A673 (cell line): ENCODE data around the gene ZNHIT3. TPM values are rescaled to one million over a fixed set of nuclear protein-coding genes. Genes with fewer than 3 reads are reported as not detected.
"Not testable (repeated sequence)": the region's sequence is repeated elsewhere in the genome, so short reads cannot be mapped to it uniquely, and the experiment has no call there.

Source experiments
- BruUV-seq: library from RNA; stranded (reverse); fragments of 400-500 nt; replicated peaks from 2 replicates; lab custom pipeline; 2021; lab: Mats Ljungman, UMichigan
- CTCF ChIA-PET: fragments of 300-600 bp; sonication (Branson Sonifier 250); formaldehyde crosslinking; loops from one replicate; lab custom pipeline; 2022; ENCODE audit warnings: antibody characterized with exemption; lab: Charles Lee
- POLR2A ChIA-PET: fragments of 300-600 bp; sonication (Branson Sonifier 250); formaldehyde crosslinking; loops from one replicate; lab custom pipeline; 2022; ENCODE audit warnings: antibody characterized with exemption; ENCODE audit not compliant: low non-redundant PET; lab: Charles Lee
- DNase-seq: peaks from one replicate; pipeline ENCODE4 v3.0.0-alpha.2; 2015; ENCODE audit warnings: low spot score
- H3K27ac ChIP-seq: fragments of 200-600 bp; sonication (generic); 2 replicates; pipeline ENCODE4 v1.5.1; 2016; ENCODE audit warnings: mixed run types, low read depth, mild to moderate bottlenecking, mixed read lengths, antibody characterized with exemption, low read length; ENCODE audit not compliant: poor library complexity, severe bottlenecking
- H3K27me3 ChIP-seq: fragments of 200-600 bp; sonication (generic); replicated peaks from 2 replicates; pipeline ENCODE4 v1.6.1; 2017; ENCODE audit warnings: mixed run types, low read depth, mild to moderate bottlenecking, mixed read lengths, antibody characterized with exemption, low read length; ENCODE audit not compliant: insufficient read depth, poor library complexity
- H3K36me3 ChIP-seq: fragments of 200-600 bp; sonication (generic); 2 replicates; pipeline ENCODE4 v1.6.1; 2016; ENCODE audit warnings: mixed run types, mild to moderate bottlenecking, mixed read lengths, antibody characterized with exemption, low read length; ENCODE audit not compliant: insufficient read depth, poor library complexity, severe bottlenecking
- H3K4me1 ChIP-seq: fragments of 200-600 bp; sonication (generic); 2 replicates; pipeline ENCODE4 v1.6.1; 2017; ENCODE audit warnings: mixed run types, mild to moderate bottlenecking, mixed read lengths, antibody characterized with exemption, low read length; ENCODE audit not compliant: insufficient read depth, poor library complexity, severe bottlenecking
- H3K4me3 ChIP-seq: fragments of 200-600 bp; sonication (generic); 2 replicates; pipeline ENCODE4 v1.5.1; 2016; ENCODE audit warnings: low read depth, mixed run types, mild to moderate bottlenecking, mixed read lengths, low read length; ENCODE audit not compliant: poor library complexity, severe bottlenecking
- H3K9me3 ChIP-seq: fragments of 200-600 bp; sonication (generic); 2 replicates; pipeline ENCODE4 v1.6.1; 2016; ENCODE audit warnings: mixed run types, low read depth, mild to moderate bottlenecking, mixed read lengths, antibody characterized with exemption, low read length; ENCODE audit not compliant: poor library complexity, severe bottlenecking
- EZH2 ChIP-seq: fragments of 200-600 bp; sonication (generic); IDR thresholded peaks from 2 replicates; pipeline ENCODE4 v1.6.1; 2017; ENCODE audit warnings: borderline replicate concordance, low read depth, mild to moderate bottlenecking, mixed read lengths, antibody characterized with exemption, low read length; ENCODE audit not compliant: poor library complexity, severe bottlenecking
- intact Hi-C: fragments of 100-400 bp; cut with micrococcal nuclease; formaldehyde crosslinking; loops from one replicate; pipeline ENCODE4 v1.10.0; 2022; ENCODE audit not compliant: unreplicated experiment
- total RNA-seq: library from RNA; stranded (reverse); gene quantifications from 2 replicates; pipeline ENCODE4 v1.2.3, GENCODE V29; 2021
- TF ChIP-seq, protein P1 (sequence below): fragments of 300-800, 200-600 bp; sonication (generic); conservative IDR thresholded peaks from 2 replicates; pipeline ENCODE4 v1.5.1; 2017; ENCODE audit warnings: low read depth, mild to moderate bottlenecking, antibody characterized with exemption, low read length, moderate library complexity, mixed read lengths

ZNHIT3 gene
- total RNA-seq, 1 experiment from 2014 or later = 35.2 TPM

DNA sequence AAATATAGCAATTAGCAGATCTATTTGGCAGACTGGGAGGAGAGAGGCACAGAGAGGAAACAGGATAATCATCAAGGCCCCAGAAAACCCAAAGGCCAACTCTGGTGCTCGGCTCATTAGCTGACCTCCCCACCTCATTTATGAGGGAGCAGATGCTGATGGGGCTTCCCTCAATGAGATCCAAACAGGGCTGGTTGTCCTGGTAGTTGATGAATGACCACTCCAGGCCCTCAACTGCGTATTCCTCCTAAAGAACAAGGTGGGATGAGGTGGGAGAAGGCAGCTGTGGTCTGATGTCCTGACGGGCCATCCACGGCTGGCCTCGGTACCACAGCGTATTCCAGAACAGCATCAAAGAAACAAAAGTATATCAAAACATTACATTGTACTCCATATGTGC is 20.8 kb downstream of the ZNHIT3 start:
- POLR2A ChIA-PET = no interaction called here
- Histone ChIP-seq H3K4me1 (no peaks in the 10 kb centered on the region), H3K4me3 (no peak overlapping the region), H3K9me3 (no peaks in the 10 kb centered on the region), H3K36me3 (no peaks in the 10 kb centered on the region), H3K27ac (no peak overlapping the region), H3K27me3 (no peaks in the 10 kb centered on the region)
- CTCF ChIA-PET = no interaction called here
- DNase-seq = no peak
- intact Hi-C loops = no loop called here
- no peak for TF ChIP-seq EZH2
- TF ChIP-seq, protein P1, sequence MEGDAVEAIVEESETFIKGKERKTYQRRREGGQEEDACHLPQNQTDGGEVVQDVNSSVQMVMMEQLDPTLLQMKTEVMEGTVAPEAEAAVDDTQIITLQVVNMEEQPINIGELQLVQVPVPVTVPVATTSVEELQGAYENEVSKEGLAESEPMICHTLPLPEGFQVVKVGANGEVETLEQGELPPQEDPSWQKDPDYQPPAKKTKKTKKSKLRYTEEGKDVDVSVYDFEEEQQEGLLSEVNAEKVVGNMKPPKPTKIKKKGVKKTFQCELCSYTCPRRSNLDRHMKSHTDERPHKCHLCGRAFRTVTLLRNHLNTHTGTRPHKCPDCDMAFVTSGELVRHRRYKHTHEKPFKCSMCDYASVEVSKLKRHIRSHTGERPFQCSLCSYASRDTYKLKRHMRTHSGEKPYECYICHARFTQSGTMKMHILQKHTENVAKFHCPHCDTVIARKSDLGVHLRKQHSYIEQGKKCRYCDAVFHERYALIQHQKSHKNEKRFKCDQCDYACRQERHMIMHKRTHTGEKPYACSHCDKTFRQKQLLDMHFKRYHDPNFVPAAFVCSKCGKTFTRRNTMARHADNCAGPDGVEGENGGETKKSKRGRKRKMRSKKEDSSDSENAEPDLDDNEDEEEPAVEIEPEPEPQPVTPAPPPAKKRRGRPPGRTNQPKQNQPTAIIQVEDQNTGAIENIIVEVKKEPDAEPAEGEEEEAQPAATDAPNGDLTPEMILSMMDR = no peak
- BruUV-seq = no TSS peak

DNA sequence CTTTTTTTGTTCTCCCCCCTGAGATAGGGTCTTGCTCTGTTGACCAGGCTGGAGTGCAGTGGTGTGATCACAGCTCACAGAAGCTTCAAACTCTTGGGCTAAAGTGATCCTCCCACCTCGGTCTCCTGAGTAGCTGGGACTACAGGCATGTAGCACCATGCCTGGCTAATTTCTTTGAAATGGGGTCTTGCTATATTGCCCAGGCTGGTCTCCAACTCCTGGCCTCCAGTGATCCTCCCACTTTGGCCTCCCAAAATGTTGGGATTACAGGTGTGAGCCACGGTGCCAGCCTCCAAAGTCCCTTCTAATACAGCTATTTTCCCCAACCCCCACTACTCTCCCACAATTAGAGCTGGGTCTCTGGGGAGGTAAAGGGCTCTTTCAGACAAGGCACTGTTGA is 22.0 kb downstream of the ZNHIT3 start:
- H3K27ac ChIP-seq, DNase-seq, intact Hi-C loops, H3K4me1 ChIP-seq, H3K4me3 ChIP-seq, BruUV-seq, POLR2A ChIA-PET, H3K9me3 ChIP-seq, H3K36me3 ChIP-seq, H3K27me3 ChIP-seq, CTCF ChIA-PET: not testable (repeated sequence)

DNA sequence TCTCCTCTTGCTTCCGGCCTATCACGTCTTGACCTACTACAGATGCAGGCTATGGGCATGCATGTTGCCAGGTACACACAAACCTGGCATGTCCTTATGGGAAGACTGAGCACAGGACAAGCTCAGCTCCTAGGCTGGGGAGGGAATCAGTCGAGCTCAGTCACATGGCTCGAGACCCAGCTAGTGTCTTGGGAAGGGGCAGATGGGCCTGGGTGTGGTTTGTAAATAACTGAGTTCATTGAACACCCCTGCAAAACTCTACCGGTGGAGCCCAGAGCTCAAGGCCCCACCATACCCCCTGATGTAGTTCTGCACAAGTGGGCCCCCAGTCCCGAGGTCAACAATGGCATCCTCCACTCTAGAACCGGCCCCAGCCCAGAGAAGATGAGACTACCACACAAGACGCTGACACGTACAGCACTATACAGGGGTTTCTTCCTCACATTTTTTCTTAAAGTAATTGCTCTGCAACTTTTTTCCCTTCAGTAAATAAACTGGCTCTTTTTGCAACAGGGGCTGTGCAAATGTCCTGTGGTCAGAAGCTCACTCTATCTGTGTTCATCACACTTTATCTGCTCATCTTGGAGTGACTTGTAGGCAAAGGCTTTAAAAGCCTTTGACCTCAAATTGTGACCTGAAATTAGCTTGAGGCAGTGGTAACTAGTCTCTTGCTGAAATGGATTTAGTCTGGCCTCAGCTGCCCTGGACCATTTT is 22.9 kb downstream of the ZNHIT3 start:
- Histone ChIP-seq H3K4me3 (no peak overlapping the region), H3K4me1 (no peaks in the 10 kb centered on the region), H3K27me3 (no peaks in the 10 kb centered on the region), H3K27ac (no peak overlapping the region), H3K36me3 (no peaks in the 10 kb centered on the region), H3K9me3 (no peaks in the 10 kb centered on the region)
- no peak for DNase-seq
- POLR2A ChIA-PET = no interaction called here
- BruUV-seq = no TSS peak
- CTCF ChIA-PET = no interaction called here
- TF ChIP-seq EZH2 = no peak
- TF ChIP-seq, protein P1 = no peak
- intact Hi-C loops = no loop called here

GRCh38 chr17:36510636-36511035 is 24.2 kb downstream of the ZNHIT3 start:
- Histone ChIP-seq H3K4me1 (no peaks in the 10 kb centered on the region), H3K36me3 (no peaks in the 10 kb centered on the region), H3K27ac (no peak overlapping the region), H3K27me3 (no peaks in the 10 kb centered on the region), H3K9me3 (no peaks in the 10 kb centered on the region), H3K4me3 (no peak overlapping the region)
- ChIA-PET CTCF (no interaction called here), POLR2A (no interaction called here)
- no peak for TF ChIP-seq EZH2
- TF ChIP-seq, protein P1 = no peak
- no peak for DNase-seq
- no TSS peak for BruUV-seq
- intact Hi-C loops = no loop called here
